ENCODE data around the gene MAP3K14.
A peak's percentile ranks its signal among the peaks of the same experiment; 100 is the strongest.

MAP3K14 gene

DNA sequence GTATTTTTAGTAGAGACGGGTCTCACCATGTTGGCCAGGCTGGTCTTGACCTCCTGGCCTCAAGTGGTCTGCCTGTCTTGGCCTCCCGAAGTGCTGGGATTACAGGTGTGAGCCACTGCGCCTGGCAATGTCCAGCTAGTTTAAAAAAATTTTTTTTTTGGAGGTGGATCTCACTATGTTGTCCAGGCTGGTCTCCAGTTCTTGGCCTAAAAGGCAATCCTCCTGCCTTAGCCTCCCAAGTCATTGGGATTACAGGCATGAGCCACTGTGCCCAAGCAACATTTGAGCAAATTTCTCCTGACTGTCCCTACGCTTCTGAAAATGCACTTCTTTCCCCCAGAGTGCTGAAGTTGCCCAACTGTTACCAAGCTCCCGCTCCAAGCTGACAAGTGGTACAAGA is 8.0 kb downstream of the MAP3K14 start:
- no peak for TF ChIP-seq CTCF (IDR thresholded peaks at IDR 0.05; ENCODE audit: low read depth, low read length, missing control alignments)
- no peak for DNase-seq (ENCODE audit: extremely low read depth, low read depth)
- H3K4me3 ChIP-seq (replicated peaks; ENCODE audit: low read depth, low read length): no peak overlapping the region

- TF ChIP-seq CTCF (IDR thresholded peaks at IDR 0.05; ENCODE audit: low read depth, low read length, missing control alignments): no peak
- no peak for DNase-seq (ENCODE audit: extremely low read depth, low read depth)
- H3K4me3 ChIP-seq (replicated peaks; ENCODE audit: low read depth, low read length): no peak overlapping the region
Observed at GRCh38 chr17:45308016-45308365, 8.8 kb downstream of the MAP3K14 start.

GRCh38 chr17:45307290-45308015 is 9.4 kb downstream of the MAP3K14 start:
- no peak overlapping the region for H3K4me3 ChIP-seq (replicated peaks; ENCODE audit: low read depth, low read length)
- no peak for DNase-seq (ENCODE audit: extremely low read depth, low read depth)
- no peak for TF ChIP-seq CTCF (IDR thresholded peaks at IDR 0.05; ENCODE audit: low read depth, low read length, missing control alignments)

DNA sequence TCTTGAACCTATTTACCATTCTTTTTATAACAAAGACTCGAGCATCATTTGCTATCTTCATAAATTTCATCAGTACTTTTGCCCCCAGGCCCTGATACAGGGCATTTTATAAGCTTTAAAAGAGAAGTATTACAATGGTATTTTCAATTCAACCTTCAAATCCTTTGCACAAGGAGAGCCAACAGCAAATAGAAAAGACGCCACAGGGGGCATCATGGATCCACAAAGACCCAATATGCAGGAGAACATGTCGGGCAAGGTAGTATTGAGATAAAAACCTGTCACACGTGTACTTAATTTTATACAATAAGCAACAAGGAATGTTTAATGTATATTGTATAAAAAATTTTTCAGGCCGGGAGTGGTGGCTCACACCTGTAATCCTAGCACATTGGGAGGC is 10.2 kb downstream of the MAP3K14 start:
- DNase-seq (ENCODE audit: extremely low read depth, low read depth): no peak
- peak; percentile 11 for TF ChIP-seq CTCF (IDR thresholded peaks at IDR 0.05; ENCODE audit: low read depth, low read length, missing control alignments)

DNA sequence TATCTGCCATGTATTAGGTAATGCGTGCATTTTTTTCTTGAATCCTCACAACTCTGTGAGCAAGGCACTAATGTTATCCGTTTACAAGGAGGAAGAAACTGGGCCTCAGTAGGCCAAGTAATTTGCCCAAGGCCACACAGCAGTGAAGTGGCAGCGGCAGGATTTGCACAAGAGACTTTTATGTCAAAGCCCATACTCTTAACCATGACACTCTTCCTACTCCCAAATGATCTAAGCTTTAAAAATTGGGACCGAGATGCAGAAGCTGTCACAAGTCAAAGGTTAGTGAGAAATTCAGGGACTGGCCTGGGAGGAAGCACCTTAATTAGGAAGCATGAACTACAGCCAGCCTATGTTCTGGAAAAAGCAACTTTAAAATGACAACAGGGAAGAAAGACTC is 10.7 kb downstream of the MAP3K14 start:
- no peak for TF ChIP-seq CTCF (IDR thresholded peaks at IDR 0.05; ENCODE audit: low read depth, low read length, missing control alignments)
- DNase-seq (ENCODE audit: extremely low read depth, low read depth): no peak
- H3K4me3 ChIP-seq (replicated peaks; ENCODE audit: low read depth, low read length): no peak overlapping the region

More for the DNA sequence above, 10.2 kb downstream of the MAP3K14 start:
- H3K4me3 ChIP-seq (replicated peaks; ENCODE audit: low read depth, low read length): no peak overlapping the region

DNA sequence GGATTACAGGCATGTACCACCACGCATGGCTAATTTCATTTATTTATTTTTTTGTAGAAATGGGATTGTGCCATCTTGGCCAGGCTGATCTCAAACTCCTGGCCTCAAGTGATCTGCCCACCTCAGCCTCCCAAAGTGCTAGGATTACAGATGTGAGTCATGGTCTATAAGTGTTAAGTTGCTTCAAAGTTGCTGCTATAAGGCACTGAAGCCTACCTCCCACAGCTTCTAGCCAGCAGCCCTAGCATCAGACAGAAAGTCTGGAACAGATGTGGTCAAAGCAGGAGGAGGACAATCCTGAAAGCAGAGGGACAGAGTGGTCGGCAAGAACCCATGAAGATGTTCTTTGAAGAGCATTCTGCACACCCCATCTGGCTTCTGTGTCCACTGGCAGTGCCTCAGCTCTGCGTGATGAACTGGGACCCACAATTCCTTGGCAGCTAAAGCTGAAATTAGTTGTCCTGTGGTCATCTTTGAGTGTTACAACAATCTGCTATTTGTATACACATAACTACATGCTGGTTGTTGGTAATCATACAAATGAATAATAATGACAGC is 11.2 kb downstream of the MAP3K14 start:
- TF ChIP-seq CTCF (IDR thresholded peaks at IDR 0.05; ENCODE audit: low read depth, low read length, missing control alignments): no peak
- no peak overlapping the region for H3K4me3 ChIP-seq (replicated peaks; ENCODE audit: low read depth, low read length)
- no peak for DNase-seq (ENCODE audit: extremely low read depth, low read depth)
